Fibroblast of the aortic adventitia (primary cell): ENCODE measurements around the gene PPIL1. TPM values are rescaled to one million over a fixed set of nuclear protein-coding genes. Genes with fewer than 3 reads are reported as not detected.
A peak's percentile ranks its signal among the peaks of the same experiment; 100 is the strongest.

Experiments used
- DNase-seq: peaks from one replicate; pipeline ENCODE4 v3.0.0-alpha.2; 2010; ENCODE audit warnings: low read depth
- H3K4me3 ChIP-seq: 2 replicates; pipeline ENCODE4 v1.5.1; 2011; ENCODE audit warnings: low read depth, mild to moderate bottlenecking, control low read depth, low read length, moderate library complexity
- CTCF ChIP-seq: IDR thresholded peaks from 2 replicates; pipeline ENCODE4 v1.5.1; 2011; ENCODE audit warnings: mild to moderate bottlenecking, low read length, control low read depth, inconsistent platforms; ENCODE audit not compliant: insufficient read depth
- total RNA-seq: library from RNA; depleted of rRNA; stranded (reverse); fragments of >200 nt; gene quantifications from 2 replicates; pipeline ENCODE4 v1.2.3, GENCODE V29; 2012; ENCODE audit warnings: low replicate concordance

PPIL1 gene
- total RNA-seq, 1 donor: 36.9 TPM

GRCh38 chr6:36890112-36890663 is 15.6 kb upstream of the PPIL1 start:
- no peak overlapping the region for H3K4me3 ChIP-seq
- DNase-seq: no peak
- TF ChIP-seq CTCF: no peak

- no peak for TF ChIP-seq CTCF
- DNase-seq: no peak
- no peak overlapping the region for H3K4me3 ChIP-seq
Observed at GRCh38 chr6:36888654-36889481, 14.3 kb upstream of the PPIL1 start.

- no peak for TF ChIP-seq CTCF
- no peak for DNase-seq
- no peak overlapping the region for H3K4me3 ChIP-seq
Observed at GRCh38 chr6:36888115-36888643, 13.6 kb upstream of the PPIL1 start.

- H3K4me3 ChIP-seq: peak overlapping the region; percentile 93
- TF ChIP-seq CTCF: no peak
- DNase-seq: no peak
Observed at GRCh38 chr6:36886950-36887618, 12.5 kb upstream of the PPIL1 start.

- H3K4me3 ChIP-seq: peak within 1 kb of the TSS; percentile 93
- peak; percentile 85 for TF ChIP-seq CTCF
- peak; percentile 98 for DNase-seq
Observed at GRCh38 chr6:36885461-36886401, 11.1 kb upstream of the PPIL1 start, which contains the start of gene C6orf89. Gene C6orf89 (plus strand): TSS chr6:36885952. CDS start chr6:36899445, 13,493 bp downstream.

GRCh38 chr6:36884610-36885009 is 10.0 kb upstream of the PPIL1 start:
- no peak for TF ChIP-seq CTCF
- DNase-seq: no peak
- H3K4me3 ChIP-seq: no peak overlapping the region
